Hippocampal formation (tissue), 2 donors: ENCODE measurements around the gene HDAC11.
"Not testable (repeated sequence)": the region's sequence is repeated elsewhere in the genome, so short reads cannot be mapped to it uniquely, and the experiment has no call there.

Experiments
- DNase-seq, 2 donors: peaks; one replicate each; lab custom pipeline; 2025; lab: John Stamatoyannopoulos, UW

The HDAC11 gene

GRCh38 chr3:13479582-13480339 lies at the start of gene HDAC11:
TSS of gene HDAC11 (plus strand) at chr3:13480306. CDS start at chr3:13480348, 42 bp downstream.
- DNase-seq: peak; percentile 99

DNA sequence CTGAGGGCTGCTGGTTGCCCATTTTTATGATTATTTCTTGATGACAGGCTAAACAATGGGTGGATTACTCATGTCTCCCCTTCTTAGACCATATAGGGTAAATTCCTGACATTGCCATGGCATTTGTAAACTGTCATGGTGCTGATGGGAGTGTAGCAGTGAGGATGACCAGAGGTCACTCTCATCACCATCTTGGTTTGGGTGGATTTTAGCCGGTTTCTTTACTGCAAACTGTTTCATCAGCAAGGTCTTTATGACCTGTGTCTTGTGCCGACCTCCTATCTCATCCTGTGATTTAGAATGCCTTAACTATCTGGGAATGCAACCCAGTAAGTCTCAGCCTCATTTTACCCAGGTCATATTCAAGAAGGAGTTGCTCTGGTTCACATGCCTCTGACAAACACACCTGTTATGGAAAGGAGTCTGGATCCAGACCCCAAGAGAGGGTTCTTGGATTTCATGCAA lies 49.7 kb upstream of the HDAC11 start:
- not testable (repeated sequence) for DNase-seq

GRCh38 chr3:13432093-13432492 lies 48.0 kb upstream of the HDAC11 start:
- DNase-seq: no peak

DNA sequence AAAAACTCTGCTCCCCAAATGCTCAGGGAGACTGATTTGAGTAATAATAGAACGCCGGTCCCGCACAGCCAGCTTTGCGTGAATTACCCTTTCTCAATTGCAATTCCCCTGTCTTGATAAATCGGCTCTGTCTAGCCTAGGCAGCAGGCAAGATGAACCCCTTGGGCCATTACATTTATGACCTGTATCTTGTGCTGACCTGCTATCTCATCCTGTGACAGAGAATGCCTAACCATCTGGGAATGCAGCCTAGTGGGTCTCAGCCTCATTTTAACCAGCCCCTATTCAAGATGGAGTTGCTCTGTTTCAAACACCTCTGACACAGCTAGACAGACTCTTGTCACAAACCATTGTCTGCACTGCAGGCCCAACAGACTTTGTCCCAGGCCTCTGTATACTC lies 46.2 kb upstream of the HDAC11 start:
- no peak for DNase-seq

- not testable (repeated sequence) for DNase-seq
Measured at GRCh38 chr3:13436213-13436612, 43.9 kb upstream of the HDAC11 start.

GRCh38 chr3:13440204-13440817 lies 39.8 kb upstream of the HDAC11 start:
- DNase-seq: no peak

DNA sequence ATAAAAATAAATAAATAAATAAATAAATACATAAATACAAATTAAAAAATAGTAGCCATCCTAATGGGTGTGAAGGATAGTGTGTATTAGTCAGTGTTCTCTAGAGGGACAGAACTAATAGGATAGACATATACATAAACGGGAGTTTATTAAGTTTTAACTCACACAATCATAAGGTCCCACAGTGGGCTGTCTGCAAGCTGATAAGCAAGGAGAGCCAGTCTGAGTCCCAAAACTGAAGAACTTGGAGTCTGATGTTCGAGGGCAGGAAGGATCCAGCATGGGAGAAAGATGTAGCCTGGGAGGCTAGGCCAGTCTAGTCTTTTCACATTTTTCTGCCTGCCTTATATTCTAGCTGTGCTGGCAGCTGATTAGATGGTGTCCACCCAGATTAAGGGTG lies 37.2 kb upstream of the HDAC11 start:
- not testable (repeated sequence) for DNase-seq

GRCh38 chr3:13451301-13451673 lies 28.8 kb upstream of the HDAC11 start:
- no peak for DNase-seq

- DNase-seq: peak; percentile 63 to 94
Measured at GRCh38 chr3:13452490-13453335, 27.4 kb upstream of the HDAC11 start.

- DNase-seq: no peak
Measured at GRCh38 chr3:13455644-13456043, 24.5 kb upstream of the HDAC11 start.

DNA sequence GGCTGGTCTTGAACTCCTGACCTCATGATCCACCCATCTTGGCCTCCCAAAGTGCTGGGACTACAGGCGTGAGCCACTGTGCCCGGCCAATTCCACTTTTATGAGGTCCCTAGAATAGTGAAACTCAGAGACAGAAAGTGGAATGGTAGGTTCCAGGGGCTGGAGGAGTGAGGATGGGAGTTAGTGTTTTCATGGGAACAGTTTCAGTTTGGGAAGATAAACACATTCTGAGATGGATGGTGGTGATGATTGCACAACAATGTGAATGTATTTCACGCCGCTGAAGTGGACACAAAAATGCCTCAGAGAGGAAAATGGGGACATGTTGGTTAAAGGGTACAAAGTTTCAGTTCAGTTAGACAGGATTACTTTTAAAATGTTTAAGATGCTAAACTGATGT lies 22.5 kb upstream of the HDAC11 start:
- no peak for DNase-seq

DNA sequence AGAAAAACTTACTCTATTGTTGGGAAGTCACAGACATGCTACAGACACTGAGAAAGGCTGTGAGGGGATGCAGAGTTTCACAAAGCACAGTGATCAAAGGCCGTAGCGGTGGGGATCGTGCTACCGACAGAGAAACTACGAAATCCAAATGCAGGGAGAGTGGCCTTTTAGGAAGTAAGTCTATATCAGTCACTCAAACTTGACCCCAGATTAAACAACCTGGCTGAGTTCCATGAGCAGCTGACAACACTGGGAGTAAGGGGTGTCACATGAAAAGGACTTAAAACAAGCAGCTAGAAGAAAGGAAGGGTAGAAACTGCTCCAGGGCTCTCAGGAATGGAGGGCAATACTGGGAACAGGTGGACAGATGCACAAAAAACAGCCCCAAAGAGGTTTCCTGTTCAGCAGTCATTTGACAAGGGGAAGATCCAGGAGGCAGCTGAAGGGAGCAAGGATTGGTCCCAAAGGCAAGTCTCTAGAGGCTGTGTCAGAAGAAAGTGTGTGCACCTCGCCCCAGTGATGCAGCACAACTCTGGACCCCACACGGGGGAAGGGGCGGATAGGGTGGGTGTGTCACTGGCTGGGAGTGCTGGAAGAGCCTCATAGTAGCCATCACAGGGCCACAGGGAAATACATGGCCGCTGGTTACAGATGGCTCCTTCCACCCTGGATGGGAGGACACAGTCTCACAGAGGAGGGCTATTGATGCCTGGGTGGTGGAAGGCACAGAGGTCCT lies 20.3 kb upstream of the HDAC11 start:
- DNase-seq: no peak

DNA sequence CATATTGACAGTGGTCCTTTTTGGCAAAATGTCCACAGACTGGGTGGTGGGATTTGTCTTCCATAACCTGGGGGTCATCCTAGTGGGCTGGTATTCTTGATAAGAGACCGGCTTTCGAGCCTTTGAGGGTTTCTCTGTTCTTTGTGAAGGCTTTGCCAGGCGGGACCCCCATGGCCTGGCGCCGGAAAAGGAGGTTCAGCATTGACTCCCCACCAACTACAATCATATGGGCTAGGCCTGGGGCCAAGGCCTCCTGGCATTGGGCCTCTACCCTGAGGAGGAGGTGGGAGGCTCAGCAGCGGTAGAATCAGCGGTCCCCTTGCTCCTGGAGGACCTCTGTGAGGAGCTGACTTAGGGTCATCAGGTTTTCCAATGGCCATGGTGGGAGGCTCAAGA lies 19.8 kb upstream of the HDAC11 start:
- DNase-seq: no peak

DNA sequence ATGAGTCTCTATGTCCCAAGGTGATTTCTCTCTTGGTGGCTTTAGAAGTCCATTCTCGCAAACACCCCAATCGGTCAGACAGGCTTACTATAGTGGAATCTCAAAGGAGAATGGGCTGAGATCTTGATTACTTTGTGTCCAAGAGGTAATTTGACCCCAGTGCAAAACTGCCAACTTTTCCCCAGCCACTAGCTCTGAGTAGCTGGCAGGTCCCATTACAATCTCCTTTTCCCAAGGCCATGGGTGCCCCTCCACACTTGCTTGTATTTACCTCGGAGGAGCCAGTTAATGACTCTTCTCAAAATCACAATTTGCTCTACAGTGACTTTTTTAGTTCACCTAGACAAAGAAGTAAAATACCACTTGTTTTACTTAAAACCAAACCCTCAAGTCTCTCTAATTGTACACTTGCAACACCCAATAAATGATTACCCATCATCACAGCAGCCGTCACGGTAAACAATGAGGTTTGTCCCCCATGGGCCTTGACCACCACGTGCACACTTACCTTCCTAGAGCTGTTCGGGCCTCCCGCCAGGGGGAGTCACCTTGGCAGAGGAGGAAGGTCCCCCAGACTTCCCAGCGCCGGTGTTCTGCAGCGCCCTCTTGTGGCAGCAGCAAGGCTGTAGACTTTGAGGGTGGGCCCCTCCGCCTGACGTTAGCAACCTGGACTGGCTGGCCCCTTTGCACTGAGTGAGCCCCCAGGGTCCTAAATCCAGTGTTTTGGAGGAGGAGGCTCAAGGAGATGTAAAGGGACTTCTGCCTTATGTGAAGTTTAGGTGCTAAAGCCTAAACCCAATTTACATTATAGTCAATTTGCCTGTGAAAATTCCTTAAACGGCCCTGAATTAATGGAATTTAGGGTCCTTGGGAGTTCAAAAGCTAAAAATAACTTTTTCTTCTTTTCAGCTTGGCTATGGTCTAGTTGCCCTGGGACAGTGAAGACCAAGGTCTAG lies 18.7 kb upstream of the HDAC11 start:
- no peak for DNase-seq

DNA sequence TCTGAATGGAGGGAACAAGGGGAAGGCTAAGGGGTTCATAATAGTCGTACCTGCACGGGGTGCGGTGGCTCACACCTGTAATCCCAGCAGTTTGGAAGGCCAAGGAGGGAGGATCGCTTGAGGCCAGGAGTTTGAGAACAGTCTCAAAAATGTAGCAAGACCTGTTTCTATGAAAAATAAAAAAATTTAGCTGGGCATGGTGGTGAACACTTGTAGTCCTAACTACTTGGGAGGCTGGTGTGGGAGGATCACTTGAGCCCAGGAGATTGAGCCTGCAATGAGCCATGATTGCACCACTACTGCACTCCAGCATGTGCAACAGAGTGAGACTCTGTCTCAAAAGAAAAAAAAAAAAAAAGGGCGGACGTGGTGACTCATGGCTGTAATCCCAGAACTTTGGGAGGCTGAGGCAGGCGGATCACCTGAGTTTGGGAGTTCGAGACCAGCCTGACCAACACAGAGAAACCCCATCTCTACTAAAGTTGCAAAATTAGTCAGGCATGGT lies 17.9 kb upstream of the HDAC11 start:
- no peak for DNase-seq

DNA sequence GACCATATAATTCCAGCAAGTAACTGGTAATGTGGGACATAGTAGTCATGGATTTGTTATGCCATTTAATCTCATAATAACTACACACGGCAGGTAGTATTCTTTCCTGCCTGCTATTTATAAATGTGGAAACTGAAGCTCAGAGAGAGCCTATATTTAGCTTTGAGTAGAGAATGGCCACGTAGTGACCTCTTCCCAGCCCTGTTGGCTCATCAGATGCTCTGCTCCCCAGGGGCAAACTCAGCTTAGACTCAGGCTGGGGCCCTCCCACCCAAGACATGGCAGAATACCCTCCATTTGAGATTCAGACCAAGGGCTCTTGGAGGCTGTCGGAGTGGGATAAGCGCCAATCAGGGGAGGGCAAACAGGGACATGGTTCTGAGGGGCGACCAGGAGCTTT lies 17.3 kb upstream of the HDAC11 start:
- no peak for DNase-seq

DNA sequence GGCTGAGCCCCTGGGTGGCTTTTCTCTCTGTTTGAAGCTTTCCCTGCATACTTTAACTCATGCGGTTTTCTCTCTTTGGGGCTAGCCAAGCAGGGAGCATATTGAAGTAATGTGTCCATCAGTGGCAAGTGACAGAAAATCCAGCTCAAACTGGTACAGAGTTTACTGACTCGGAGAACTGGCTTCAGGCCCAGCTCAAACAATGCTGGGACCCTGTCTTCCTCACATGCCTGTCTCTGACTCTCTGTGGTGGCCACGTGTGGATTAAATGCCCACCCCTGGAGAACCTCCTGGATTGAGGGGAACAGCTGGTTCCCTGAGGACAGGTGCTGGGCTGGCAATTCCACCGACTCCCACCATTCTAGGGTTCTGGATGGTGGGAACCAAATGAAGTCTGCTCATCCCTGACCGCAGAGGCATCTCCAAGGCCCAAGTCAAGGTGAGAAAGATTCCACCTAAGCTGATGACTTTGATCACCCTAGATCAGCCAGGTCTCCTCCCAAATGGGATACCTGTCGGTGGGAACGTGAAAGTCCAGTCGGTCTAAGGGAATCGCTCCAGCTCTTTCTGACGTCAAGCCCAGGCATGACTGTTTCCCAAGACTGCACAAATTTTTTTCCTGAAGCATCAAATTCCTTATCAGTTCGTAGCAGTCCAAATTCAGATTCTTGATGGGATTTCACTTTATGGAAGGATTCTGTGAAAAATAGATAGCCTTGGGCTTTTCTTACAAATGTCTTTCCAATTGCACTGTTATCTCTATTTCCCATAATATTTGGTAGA lies 16.3 kb upstream of the HDAC11 start:
- peak in 1 of 2 donors; percentile 46 for DNase-seq

GRCh38 chr3:13465236-13465873 lies 14.8 kb upstream of the HDAC11 start:
- no peak for DNase-seq

GRCh38 chr3:13466781-13467180 lies 13.3 kb upstream of the HDAC11 start:
- no peak for DNase-seq
